ENCODE data around the gene GTF2A1.
"Not testable (repeated sequence)": the region's sequence is repeated elsewhere in the genome, so short reads cannot be mapped to it uniquely, and the experiment has no call there.

GTF2A1 gene

GRCh38 chr14:81220830-81221578 lies at the start of gene GTF2A1:
TSS of gene GTF2A1 (minus strand) at chr14:81220959. CDS start at chr14:81220518, 441 bp downstream.
- peak; percentile 93 for DNase-seq (ENCODE audit: low read depth)

GRCh38 chr14:81269979-81270375 lies 49.2 kb upstream of the GTF2A1 start:
- DNase-seq (ENCODE audit: low read depth), result no peak

GRCh38 chr14:81269100-81269978 lies 48.6 kb upstream of the GTF2A1 start:
- DNase-seq (ENCODE audit: low read depth), result no peak

GRCh38 chr14:81268016-81268416 lies 47.3 kb upstream of the GTF2A1 start:
- no peak for DNase-seq (ENCODE audit: low read depth)

- no peak for DNase-seq (ENCODE audit: low read depth)
Observed at GRCh38 chr14:81265636-81266169, 44.9 kb upstream of the GTF2A1 start.

GRCh38 chr14:81264671-81265070 lies 43.9 kb upstream of the GTF2A1 start:
- DNase-seq (ENCODE audit: low read depth), result no peak

- DNase-seq (ENCODE audit: low read depth), result no peak
Observed at GRCh38 chr14:81263777-81264410, 43.1 kb upstream of the GTF2A1 start.

GRCh38 chr14:81261176-81261575 lies 40.4 kb upstream of the GTF2A1 start:
- DNase-seq (ENCODE audit: low read depth), result no peak

GRCh38 chr14:81260732-81261131 lies 40.0 kb upstream of the GTF2A1 start:
- no peak for DNase-seq (ENCODE audit: low read depth)

GRCh38 chr14:81256289-81256960 lies 35.7 kb upstream of the GTF2A1 start:
- no peak for DNase-seq (ENCODE audit: low read depth)

- DNase-seq (ENCODE audit: low read depth), result no peak
Observed at GRCh38 chr14:81252278-81252677, 31.5 kb upstream of the GTF2A1 start.

GRCh38 chr14:81247271-81247766 lies 26.6 kb upstream of the GTF2A1 start:
- DNase-seq (ENCODE audit: low read depth), result no peak

GRCh38 chr14:81246461-81247270 lies 25.9 kb upstream of the GTF2A1 start:
- DNase-seq (ENCODE audit: low read depth), result no peak

- DNase-seq (ENCODE audit: low read depth), result no peak
Observed at GRCh38 chr14:81245771-81246170, 25.0 kb upstream of the GTF2A1 start.

- DNase-seq (ENCODE audit: low read depth), result not testable (repeated sequence)
Observed at GRCh38 chr14:81244431-81244830, 23.7 kb upstream of the GTF2A1 start.

GRCh38 chr14:81243499-81243898 lies 22.7 kb upstream of the GTF2A1 start:
- no peak for DNase-seq (ENCODE audit: low read depth)

GRCh38 chr14:81236849-81237248 lies 16.1 kb upstream of the GTF2A1 start:
- not testable (repeated sequence) for DNase-seq (ENCODE audit: low read depth)

- no peak for DNase-seq (ENCODE audit: low read depth)
Observed at GRCh38 chr14:81236138-81236537, 15.4 kb upstream of the GTF2A1 start.

- DNase-seq (ENCODE audit: low read depth), result no peak
Observed at GRCh38 chr14:81235096-81235495, 14.3 kb upstream of the GTF2A1 start.

GRCh38 chr14:81234278-81234677 lies 13.5 kb upstream of the GTF2A1 start:
- no peak for DNase-seq (ENCODE audit: low read depth)

GRCh38 chr14:81233615-81234014 lies 12.9 kb upstream of the GTF2A1 start:
- DNase-seq (ENCODE audit: low read depth), result no peak

Data from activated T-cell treated with anti-CD3 and anti-CD28 coated beads for 1 hour (primary cell).